ENCODE measurements around the gene KIAA1217.

DNA sequence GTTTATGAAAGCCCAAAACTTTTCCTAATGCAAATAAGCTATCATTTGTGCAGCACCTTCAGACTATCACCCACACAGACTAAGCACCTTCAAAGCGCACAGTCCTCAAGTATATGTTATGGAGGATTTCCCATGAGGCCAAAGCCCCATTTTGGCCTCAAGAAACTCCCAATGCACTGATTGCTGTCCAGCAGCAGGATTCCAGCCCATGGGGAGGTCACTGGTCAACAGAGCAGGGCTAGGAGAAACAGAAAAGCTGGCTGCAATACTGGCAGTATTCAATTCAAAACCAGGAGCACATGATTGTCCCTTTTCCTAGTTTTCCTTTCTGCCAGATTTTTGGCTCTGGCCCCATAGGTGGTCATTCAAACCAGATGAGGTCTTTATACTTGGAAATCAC lies 24.5 kb upstream of the KIAA1217 start:
- TF ChIP-seq, protein P1, sequence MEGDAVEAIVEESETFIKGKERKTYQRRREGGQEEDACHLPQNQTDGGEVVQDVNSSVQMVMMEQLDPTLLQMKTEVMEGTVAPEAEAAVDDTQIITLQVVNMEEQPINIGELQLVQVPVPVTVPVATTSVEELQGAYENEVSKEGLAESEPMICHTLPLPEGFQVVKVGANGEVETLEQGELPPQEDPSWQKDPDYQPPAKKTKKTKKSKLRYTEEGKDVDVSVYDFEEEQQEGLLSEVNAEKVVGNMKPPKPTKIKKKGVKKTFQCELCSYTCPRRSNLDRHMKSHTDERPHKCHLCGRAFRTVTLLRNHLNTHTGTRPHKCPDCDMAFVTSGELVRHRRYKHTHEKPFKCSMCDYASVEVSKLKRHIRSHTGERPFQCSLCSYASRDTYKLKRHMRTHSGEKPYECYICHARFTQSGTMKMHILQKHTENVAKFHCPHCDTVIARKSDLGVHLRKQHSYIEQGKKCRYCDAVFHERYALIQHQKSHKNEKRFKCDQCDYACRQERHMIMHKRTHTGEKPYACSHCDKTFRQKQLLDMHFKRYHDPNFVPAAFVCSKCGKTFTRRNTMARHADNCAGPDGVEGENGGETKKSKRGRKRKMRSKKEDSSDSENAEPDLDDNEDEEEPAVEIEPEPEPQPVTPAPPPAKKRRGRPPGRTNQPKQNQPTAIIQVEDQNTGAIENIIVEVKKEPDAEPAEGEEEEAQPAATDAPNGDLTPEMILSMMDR (IDR thresholded peaks at IDR 0.05 in 2 of 3, conservative IDR thresholded peaks at IDR 0.05 in 1 of 3; ENCODE audit: borderline replicate concordance in 1 of 3, insufficient read depth in 1 of 3, low read depth in 2 of 3, low read length in 2 of 3): no peak
- TF ChIP-seq EZH2phosphoT487 (IDR thresholded peaks at IDR 0.05; ENCODE audit: borderline replicate concordance): no peak
- TF ChIP-seq JUND (IDR thresholded peaks at IDR 0.05): no peak
- no peak for TF ChIP-seq POLR2A (IDR thresholded peaks at IDR 0.05; ENCODE audit: borderline replicate concordance, extremely low read depth, insufficient read depth, insufficient read length)
- TF ChIP-seq EZH2 (IDR thresholded peaks at IDR 0.05): no peak
- no peak for TF ChIP-seq FOSL1 (IDR thresholded peaks at IDR 0.05; ENCODE audit: low read depth)
- TF ChIP-seq CEBPB (IDR thresholded peaks at IDR 0.05; ENCODE audit: low read depth): no peak
- no peak for TF ChIP-seq YY1 (IDR thresholded peaks at IDR 0.05; ENCODE audit: extremely low read depth, insufficient replicate concordance, low read depth, low read length)
- TF ChIP-seq ZFX (IDR thresholded peaks at IDR 0.05): no peak
- TF ChIP-seq POLR2AphosphoS5 (IDR thresholded peaks at IDR 0.05; ENCODE audit: low read depth, low read length): no peak
- TF ChIP-seq MAX (IDR thresholded peaks at IDR 0.05): no peak
- TF ChIP-seq SP1 (IDR thresholded peaks at IDR 0.05; ENCODE audit: low read depth): no peak
